Fibroblast of the conjunctiva (primary cell): ENCODE results near the gene SULT1C3.

ENCODE experiments used
- DNase-seq: peaks from one replicate; pipeline ENCODE4 v3.0.0-alpha.2; 2010; ENCODE audit warnings: low read depth

The SULT1C3 gene

DNA sequence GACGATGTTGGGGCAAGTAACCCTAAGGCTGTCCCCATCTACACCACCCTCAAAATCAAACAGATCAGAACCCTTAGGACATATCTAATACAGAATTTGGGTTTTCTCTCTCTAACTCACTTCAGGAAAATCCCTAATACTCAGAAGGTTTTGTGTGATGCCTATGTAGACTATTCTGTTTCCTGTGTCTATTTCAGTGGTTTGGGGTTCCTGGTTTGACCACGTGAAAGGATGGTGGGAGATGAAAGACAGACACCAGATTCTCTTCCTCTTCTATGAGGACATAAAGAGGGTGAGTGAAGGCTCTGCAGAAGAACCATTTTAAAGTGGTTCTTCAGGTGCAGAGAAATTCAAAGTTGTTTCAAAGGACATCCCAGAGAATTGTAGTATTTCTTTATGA is 65.2 kb downstream of the SULT1C3 start:
- DNase-seq, result no peak

DNA sequence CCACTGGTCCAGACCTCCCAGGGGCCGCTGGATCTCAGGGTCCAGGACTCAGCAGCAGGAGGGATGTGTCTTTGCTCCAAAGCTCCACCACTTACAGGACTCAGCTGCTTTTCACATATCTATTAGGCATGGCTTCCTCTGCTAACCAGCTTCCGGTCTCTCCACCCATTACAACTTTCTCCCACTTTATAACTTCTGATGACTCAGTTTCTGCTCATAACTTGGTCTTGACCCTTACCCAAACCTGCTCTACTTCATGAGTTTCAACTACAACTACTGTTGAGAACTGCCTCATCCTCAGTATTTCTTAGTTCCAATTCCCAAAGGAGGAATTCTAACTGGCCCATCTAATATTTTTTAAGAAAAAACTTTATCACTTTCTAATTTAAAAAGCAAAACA is 66.1 kb downstream of the SULT1C3 start:
- DNase-seq, result no peak

- DNase-seq, result no peak
Measured at GRCh38 chr2:108309903-108310302, 70.1 kb downstream of the SULT1C3 start.
